IMR-90 (cell line): ENCODE data around the gene THY1. TPM values are rescaled to one million over a fixed set of nuclear protein-coding genes. Genes with fewer than 3 reads are reported as not detected.

ENCODE experiments used
- ATAC-seq: fragments of 200-7000 bp; cut with Tn5 transposase; 2 replicates; pipeline ENCODE4 v1.9.1; 2020; ENCODE audit warnings: low read depth, mild to moderate bottlenecking, moderate library complexity
- BruUV-seq: library from RNA; stranded (reverse); fragments of 400-500 nt; replicated peaks from 2 replicates; lab custom pipeline; 2021; lab: Mats Ljungman, UMichigan
- CTCF ChIA-PET: fragments of 300-600 bp; formaldehyde crosslinking; extraction: SDS; loops from one replicate; lab custom pipeline; 2021; ENCODE audit warnings: antibody characterized with exemption; lab: Yijun Ruan, JAX
- POLR2A ChIA-PET: fragments of 300-600 bp; sonication (Branson Sonifier 250); formaldehyde crosslinking; loops from one replicate; lab custom pipeline; 2022; ENCODE audit warnings: antibody characterized with exemption; ENCODE audit not compliant: unreplicated experiment; lab: Charles Lee
- DNase-seq: peaks from one replicate; pipeline ENCODE4 v3.0.0; 2013
- H2AFZ ChIP-seq: replicated peaks from 2 replicates; pipeline ENCODE3; 2013; ENCODE audit warnings: low read length, mild to moderate bottlenecking; ENCODE audit not compliant: poor library complexity
- H2AK5ac ChIP-seq: 2 replicates; pipeline ENCODE4 v1.6.1; 2013; ENCODE audit warnings: low read depth, low read length, inconsistent platforms
- H2AK9ac ChIP-seq: replicated peaks from 2 replicates; pipeline ENCODE3; 2013; ENCODE audit warnings: mild to moderate bottlenecking, low read depth, low read length, moderate library complexity; ENCODE audit not compliant: poor library complexity
- H2BK120ac ChIP-seq: 2 replicates; pipeline ENCODE4 v1.6.1; 2013; ENCODE audit warnings: low read depth, low read length, inconsistent platforms
- H2BK15ac ChIP-seq: 3 replicates; pipeline ENCODE4 v1.6.1; 2013; ENCODE audit warnings: low read depth, low read length, inconsistent platforms
- H2BK20ac ChIP-seq: 2 replicates; pipeline ENCODE4 v1.6.1; 2013; ENCODE audit warnings: low read depth, mild to moderate bottlenecking, inconsistent platforms, low read length, moderate library complexity
- H2BK5ac ChIP-seq: 2 replicates; pipeline ENCODE4 v1.6.1; 2013; ENCODE audit warnings: mild to moderate bottlenecking, low read depth, low read length, inconsistent platforms; ENCODE audit not compliant: poor library complexity, severe bottlenecking
- H3K14ac ChIP-seq: replicated peaks from 2 replicates; pipeline ENCODE4 v1.6.1; 2013; ENCODE audit warnings: low read depth, low read length, inconsistent platforms
- H3K18ac ChIP-seq: 2 replicates; pipeline ENCODE4 v1.6.1; 2013; ENCODE audit warnings: low read depth, low read length, control low read depth
- H3K23ac ChIP-seq: 2 replicates; pipeline ENCODE4 v1.6.1; 2013; ENCODE audit warnings: low read depth, low read length, inconsistent platforms
- H3K27ac ChIP-seq: 2 replicates; pipeline ENCODE4 v1.5.1; 2013; ENCODE audit warnings: mild to moderate bottlenecking, control low read depth, low read length; ENCODE audit not compliant: insufficient read depth
- H3K27me3 ChIP-seq: 2 replicates; pipeline ENCODE4 v1.6.1; 2013; ENCODE audit warnings: low read length; ENCODE audit not compliant: control insufficient read depth, insufficient read depth
- H3K36me3 ChIP-seq: 2 replicates; pipeline ENCODE4 v1.6.1; 2013; ENCODE audit warnings: low read length, mixed read lengths; ENCODE audit not compliant: control insufficient read depth, insufficient read depth
- H3K4ac ChIP-seq: 2 replicates; pipeline ENCODE4 v1.6.1; 2013; ENCODE audit warnings: low read depth, low read length, inconsistent platforms
- H3K4me1 ChIP-seq: 2 replicates; pipeline ENCODE4 v1.6.1; 2013; ENCODE audit warnings: low read length, mixed read lengths; ENCODE audit not compliant: control insufficient read depth, insufficient read depth
- H3K4me2 ChIP-seq: 2 replicates; pipeline ENCODE4 v1.6.1; 2013; ENCODE audit warnings: low read depth, mild to moderate bottlenecking, control low read depth, low read length, moderate library complexity
- H3K4me3 ChIP-seq: 2 replicates; pipeline ENCODE4 v1.5.1; 2013; ENCODE audit warnings: low read depth, mild to moderate bottlenecking, control low read depth, low read length, moderate library complexity; ENCODE audit not compliant: insufficient read depth
- H3K56ac ChIP-seq: 2 replicates; pipeline ENCODE4 v1.6.1; 2013; ENCODE audit warnings: low read length, inconsistent platforms; ENCODE audit not compliant: insufficient read depth; ENCODE audit errors: extremely low read depth
- H3K79me1 ChIP-seq, 2 experiments: 2 replicates each; pipeline ENCODE4 v1.6.1; 2013; ENCODE audit warnings: low read length in 2 of 2, inconsistent platforms in 1 of 2, low read depth in 1 of 2
- H3K9ac ChIP-seq: 2 replicates; pipeline ENCODE4 v1.6.1; 2013; ENCODE audit warnings: low read depth, low read length, control low read depth
- H3K9me1 ChIP-seq: 2 replicates; pipeline ENCODE4 v1.6.1; 2013; ENCODE audit warnings: low read length, inconsistent platforms; ENCODE audit not compliant: insufficient read depth
- H3K9me3 ChIP-seq: 2 replicates; pipeline ENCODE4 v1.6.1; 2013; ENCODE audit warnings: low read length; ENCODE audit not compliant: control insufficient read depth, insufficient read depth
- H4K20me1 ChIP-seq: 2 replicates; pipeline ENCODE4 v1.6.1; 2013; ENCODE audit warnings: low read length, inconsistent platforms; ENCODE audit not compliant: insufficient read depth
- H4K5ac ChIP-seq: 2 replicates; pipeline ENCODE4 v1.6.1; 2013; ENCODE audit warnings: mild to moderate bottlenecking, low read depth, low read length, control low read depth
- H4K8ac ChIP-seq, 2 experiments: 2 replicates each; pipeline ENCODE4 v1.6.1; 2013; ENCODE audit warnings: low read depth in 2 of 2, low read length in 2 of 2, control low read depth in 1 of 2, inconsistent platforms in 1 of 2
- H4K91ac ChIP-seq: 2 replicates; pipeline ENCODE4 v1.6.1; 2013; ENCODE audit warnings: low read depth, low read length, inconsistent platforms; ENCODE audit not compliant: insufficient read depth
- MAZ ChIP-seq: IDR thresholded peaks from 2 replicates; pipeline ENCODE4 v1.6.1; 2012; ENCODE audit warnings: low read depth, mild to moderate bottlenecking, low read length, improper control_type of control experiment, moderate library complexity, borderline replicate concordance
- RFX5 ChIP-seq: IDR thresholded peaks from 2 replicates; pipeline ENCODE4 v1.8.0; 2012; ENCODE audit warnings: low read depth, mild to moderate bottlenecking, low read length, moderate library complexity
- WGBS, 2 experiments: methylation state at CpG; one replicate each; pipeline versions ENCODE4 v1.1.5 to v1.1.7; 2013; ENCODE audit warnings: missing lambda C conversion rate in 2 of 2; ENCODE audit not compliant: insufficient read length in 1 of 2; ENCODE audit errors: extremely low coverage in 2 of 2; 5-methylcytosine and 5-hydroxymethylcytosine counted together
- dilution Hi-C: fragments of 300-500 bp; cut with HindIII; formaldehyde crosslinking; loops from one replicate; pipeline ENCODE4 v1.14.3; 2018; ENCODE audit warnings: low sequenced_read_pairs; ENCODE audit not compliant: unreplicated experiment
- in situ Hi-C: fragments of 300-500 bp; cut with MboI; formaldehyde crosslinking; loops from 3 replicates; pipeline ENCODE4 v1.14.3; 2019; ENCODE audit warnings: low sequenced_read_pairs, inconsistent platforms, mixed read lengths
- intact Hi-C: fragments of 100-400 bp; cut with micrococcal nuclease; formaldehyde crosslinking; loops from 2 replicates; pipeline ENCODE4 v1.10.0; 2022
- polyA plus RNA-seq, 3 experiments: library from polyadenylated mRNA; depleted of rRNA; stranded (reverse); fragments of >200 nt; gene quantifications; 2 replicates each; pipeline ENCODE4 v1.2.3, GENCODE V29; 2012; ENCODE audit warnings: low replicate concordance in 1 of 3
- total RNA-seq: library from RNA; depleted of rRNA; stranded (reverse); fragments of >200 nt; gene quantifications from 2 replicates; pipeline ENCODE4 v1.2.3, GENCODE V29; 2012

Gene THY1
- total and polyA plus RNA-seq, 2 of the 4 experiments (the other 2 are of a cell fraction) = 703 to 2,603 TPM

GRCh38 chr11:119471329-119471728, 48.4 kb upstream of the THY1 start:
- dilution Hi-C loops = no loop called here
- no TSS peak for BruUV-seq
- no peaks in the 10 kb centered on the region; the same call in 1 of the 2 replicates for H3K9me3 ChIP-seq
- ChIA-PET POLR2A (no interaction called here), CTCF (interaction anchor here (1.9 to 2.0 kb wide), 2 partner anchors 10 to 115 kb away, joined by 6 to 10 read pairs; no protein-coding TSS in a partner anchor)
- no peaks in the 10 kb centered on the region for H3K36me3 ChIP-seq
- H3K27ac ChIP-seq = peak overlapping the region; percentile 75
- H3K4me3 ChIP-seq = no peak overlapping the region
- WGBS, 2 experiments = 61% methylated on average over 5 of the region's 8 CpGs; no CpG with 5 or more reads in 1 of the 2 experiments
- no peaks in the 10 kb centered on the region for H4K20me1 ChIP-seq
- peak overlapping the region; percentile 94 for H3K18ac ChIP-seq
- H2AFZ ChIP-seq = peak overlapping the region; percentile 81
- H2BK5ac ChIP-seq = peak overlapping the region; percentile 70
- peaks cover 16% of the 10 kb centered on the region for H3K9me1 ChIP-seq
- intact Hi-C loops = loop anchor here (10.0 kb wide), 1 partner anchor 367 kb away; the partner anchor contains the start of genes C2CD2L and DPAGT1
- peak overlapping the region; percentile 78 for H3K23ac ChIP-seq
- H3K27me3 ChIP-seq = no peaks in the 10 kb centered on the region; the same call in 1 of the 2 replicates
- H4K91ac ChIP-seq = peak overlapping the region; percentile 96
- peak overlapping the region; percentile 96 for H2BK120ac ChIP-seq
- in situ Hi-C loops = loop anchor here (5.0 kb wide), 2 partner anchors 39 to 114 kb away; no protein-coding TSS in a partner anchor
- H3K56ac ChIP-seq = peak overlapping the region; percentile 38; the same call in 1 of the 2 replicates
- H2BK15ac ChIP-seq = peak overlapping the region; percentile 99
- H3K4me1 ChIP-seq = peaks cover 18% of the 10 kb centered on the region
- DNase-seq (no peak), ATAC-seq (no peak)
- peak overlapping the region; percentile 79 for H4K5ac ChIP-seq
- peak overlapping the region; percentile 97 for H3K14ac ChIP-seq
- H4K8ac ChIP-seq = peak overlapping the region; percentile 81 to 89
- peak overlapping the region; percentile 53 for H3K9ac ChIP-seq
- 0 out of 4 replicates have a peak, but pooled peaks cover 0 to 11% of the 10 kb centered on the region in 2 experiments for H3K79me1 ChIP-seq
- H2AK5ac ChIP-seq = peak overlapping the region; percentile 97
- no peak for TF ChIP-seq RFX5
- no peak for TF ChIP-seq MAZ
- no peak overlapping the region for H3K4me2 ChIP-seq
- H3K4ac ChIP-seq = peak overlapping the region; percentile 90
- H2BK20ac ChIP-seq = peak overlapping the region; percentile 87
- H2AK9ac ChIP-seq = peak overlapping the region; percentile 98
